Kidney epithelial cell (primary cell): Measurements from ENCODE around the gene GALR2. TPM values are rescaled to one million over a fixed set of nuclear protein-coding genes. Genes with fewer than 3 reads are reported as not detected.
A peak's percentile ranks its signal among the peaks of the same experiment; 100 is the strongest.

Experiments used
- DNase-seq: peaks from one replicate; pipeline ENCODE4 v3.0.0-alpha.2; 2010; ENCODE audit warnings: low read depth
- H3K27me3 ChIP-seq: 2 replicates; pipeline ENCODE4 v1.6.0; 2011; ENCODE audit warnings: low read length; ENCODE audit not compliant: control insufficient read depth, insufficient read depth
- H3K36me3 ChIP-seq: 2 replicates; pipeline ENCODE4 v1.5.1; 2011; ENCODE audit warnings: low read length; ENCODE audit not compliant: control insufficient read depth, insufficient read depth
- H3K4me3 ChIP-seq: 2 replicates; pipeline ENCODE4 v1.5.1; 2011; ENCODE audit warnings: low read depth, mild to moderate bottlenecking, control low read depth, low read length
- total RNA-seq: library from RNA; depleted of rRNA; stranded (reverse); fragments of >200 nt; gene quantifications from 2 replicates; pipeline ENCODE4 v1.2.3, GENCODE V29; 2015
- TF ChIP-seq, protein P1 (sequence below): IDR thresholded peaks from 2 replicates; pipeline ENCODE4 v1.5.1; 2011; ENCODE audit warnings: mild to moderate bottlenecking, moderate library complexity, low read length, control low read depth, inconsistent platforms; ENCODE audit not compliant: insufficient read depth, poor library complexity, severe bottlenecking

Gene GALR2
- total RNA-seq, 1 donor from 2014 or later = 0.33 TPM

- TF ChIP-seq, protein P1, sequence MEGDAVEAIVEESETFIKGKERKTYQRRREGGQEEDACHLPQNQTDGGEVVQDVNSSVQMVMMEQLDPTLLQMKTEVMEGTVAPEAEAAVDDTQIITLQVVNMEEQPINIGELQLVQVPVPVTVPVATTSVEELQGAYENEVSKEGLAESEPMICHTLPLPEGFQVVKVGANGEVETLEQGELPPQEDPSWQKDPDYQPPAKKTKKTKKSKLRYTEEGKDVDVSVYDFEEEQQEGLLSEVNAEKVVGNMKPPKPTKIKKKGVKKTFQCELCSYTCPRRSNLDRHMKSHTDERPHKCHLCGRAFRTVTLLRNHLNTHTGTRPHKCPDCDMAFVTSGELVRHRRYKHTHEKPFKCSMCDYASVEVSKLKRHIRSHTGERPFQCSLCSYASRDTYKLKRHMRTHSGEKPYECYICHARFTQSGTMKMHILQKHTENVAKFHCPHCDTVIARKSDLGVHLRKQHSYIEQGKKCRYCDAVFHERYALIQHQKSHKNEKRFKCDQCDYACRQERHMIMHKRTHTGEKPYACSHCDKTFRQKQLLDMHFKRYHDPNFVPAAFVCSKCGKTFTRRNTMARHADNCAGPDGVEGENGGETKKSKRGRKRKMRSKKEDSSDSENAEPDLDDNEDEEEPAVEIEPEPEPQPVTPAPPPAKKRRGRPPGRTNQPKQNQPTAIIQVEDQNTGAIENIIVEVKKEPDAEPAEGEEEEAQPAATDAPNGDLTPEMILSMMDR = no peak
- Histone ChIP-seq H3K27me3 (peaks cover 76% of the 10 kb centered on the region), H3K4me3 (no peak within 1 kb of the TSS), H3K36me3 (no peaks in the 10 kb centered on the region)
- no peak for DNase-seq
Observed at GRCh38 chr17:76078860-76079534, 4.4 kb downstream of the GALR2 start, which contains the start of gene ZACN. Gene ZACN, plus strand, starts transcription at chr17:76079182. Its CDS starts 83 bp downstream, at chr17:76079265.

DNA sequence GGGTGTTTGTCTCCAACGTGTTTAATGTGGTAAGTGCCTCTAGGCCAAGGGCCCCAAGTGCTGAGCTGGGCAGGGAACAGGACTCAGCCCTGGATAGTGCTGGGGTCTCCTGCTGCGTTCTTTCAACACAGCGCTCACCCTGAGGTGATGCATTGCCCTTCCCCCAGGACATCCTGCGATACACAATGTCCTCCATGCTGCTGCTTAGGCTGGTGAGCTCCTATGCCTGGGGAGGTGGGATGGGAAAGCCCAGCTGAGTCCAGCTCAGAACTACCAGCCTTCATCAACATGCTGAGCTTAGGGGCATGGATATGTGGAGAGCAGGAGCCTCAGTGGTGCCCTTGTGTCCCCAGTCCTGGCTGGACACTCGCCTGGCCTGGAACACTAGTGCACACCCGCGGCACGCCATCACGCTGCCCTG is 5.0 kb downstream of the GALR2 start:
- Histone ChIP-seq H3K36me3 (no peaks in the 10 kb centered on the region), H3K4me3 (no peak overlapping the region), H3K27me3 (peaks cover 70% of the 10 kb centered on the region)
- no peak for DNase-seq
- TF ChIP-seq, protein P1 = no peak

DNA sequence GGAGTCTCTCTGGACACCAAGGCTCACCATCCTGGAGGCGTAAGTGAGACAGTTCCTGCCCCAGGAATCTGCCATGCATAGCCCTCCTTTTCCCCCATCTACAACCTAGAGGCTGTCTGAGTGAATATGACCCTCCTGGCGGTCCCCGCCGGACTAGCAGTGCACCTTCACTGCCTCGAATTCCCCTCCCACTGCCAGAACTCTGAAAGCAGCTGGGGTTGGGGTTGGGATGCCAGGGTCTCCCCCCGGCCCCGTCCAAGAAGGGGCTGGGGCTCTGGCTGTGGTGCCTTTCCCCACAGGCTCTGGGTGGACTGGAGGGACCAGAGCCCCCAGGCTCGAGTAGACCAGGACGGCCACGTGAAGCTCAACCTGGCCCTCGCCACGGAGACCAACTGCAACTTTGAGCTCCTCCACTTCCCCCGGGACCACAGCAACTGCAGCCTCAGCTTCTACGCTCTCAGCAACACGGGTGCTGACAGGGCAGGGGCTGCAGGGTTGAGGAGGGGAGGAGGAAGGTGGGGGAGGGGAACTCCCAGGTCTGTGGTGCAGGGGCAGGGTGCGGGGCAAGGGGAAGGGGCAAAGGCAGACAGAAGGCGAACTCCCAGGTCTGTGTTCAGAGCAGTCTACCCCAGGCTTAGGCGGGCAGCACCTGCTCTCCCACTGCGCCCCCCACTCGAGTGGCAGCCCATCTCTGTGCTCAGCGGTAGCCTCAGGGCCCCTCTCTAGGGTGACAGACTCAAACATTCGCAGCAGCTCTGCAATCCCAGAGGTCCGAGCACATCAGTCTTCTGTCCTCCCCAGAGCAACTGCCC is 5.6 kb downstream of the GALR2 start:
- no peak for DNase-seq
- Histone ChIP-seq H3K27me3 (peaks cover 64% of the 10 kb centered on the region), H3K4me3 (no peak overlapping the region)

GRCh38 chr17:76080768-76081287 is 6.2 kb downstream of the GALR2 start:
- Histone ChIP-seq H3K4me3 (no peak overlapping the region), H3K27me3 (peaks cover 57% of the 10 kb centered on the region), H3K36me3 (no peaks in the 10 kb centered on the region)
- no peak for DNase-seq
- TF ChIP-seq, protein P1 = no peak

More for the DNA sequence above, 5.6 kb downstream of the GALR2 start:
- no peaks in the 10 kb centered on the region for H3K36me3 ChIP-seq
- TF ChIP-seq, protein P1 = peak; percentile 14

GRCh38 chr17:76081295-76082210 is 7.0 kb downstream of the GALR2 start:
- Histone ChIP-seq H3K4me3 (no peak overlapping the region), H3K36me3 (peaks cover 2% of the 10 kb centered on the region), H3K27me3 (peaks cover 50% of the 10 kb centered on the region)
- TF ChIP-seq, protein P1 = no peak
- DNase-seq = no peak
